GM12878 (cell line): Measurements from ENCODE around the gene FBXW7. TPM values are rescaled to one million over a fixed set of nuclear protein-coding genes. Genes with fewer than 3 reads are reported as not detected.
A peak's percentile ranks its signal among the peaks of the same experiment; 100 is the strongest.

Source experiments
- ATAC-seq: fragments of 200-7000 bp; cut with Tn5 transposase; 3 replicates; pipeline ENCODE4 v1.9.1; 2020; ENCODE audit warnings: mild to moderate bottlenecking, moderate library complexity
- BruUV-seq: library from RNA; stranded (reverse); fragments of 400-500 nt; replicated peaks from 2 replicates; lab custom pipeline; 2021; lab: Mats Ljungman, UMichigan
- CTCF ChIA-PET: fragments of 300-600 bp; sonication (Branson Sonifier 250); formaldehyde crosslinking; extraction: SDS; loops from one replicate; lab custom pipeline; 2021; ENCODE audit warnings: inconsistent platforms; lab: Yijun Ruan, JAX
- POLR2A ChIA-PET: fragments of 350-600 bp; formaldehyde crosslinking; extraction: SDS; loops from one replicate; lab custom pipeline; 2021; ENCODE audit warnings: inconsistent platforms; lab: Charles Lee
- RAD21 ChIA-PET: fragments of 300-600 bp; sonication (Branson Sonifier 250); formaldehyde crosslinking; loops from one replicate; lab custom pipeline; 2023; ENCODE audit warnings: antibody characterized with exemption; ENCODE audit not compliant: unreplicated experiment; lab: Charles Lee
- SMC1A ChIA-PET: fragments of 300-600 bp; sonication (Branson Sonifier 250); formaldehyde crosslinking; loops from one replicate; lab custom pipeline; 2023; ENCODE audit not compliant: unreplicated experiment, uncharacterized antibody; lab: Charles Lee
- DNase-seq: peaks from one replicate; pipeline ENCODE4 v3.0.0-alpha.2; 2011; ENCODE audit warnings: low read depth, low spot score
- FAIRE-seq: peaks from 3 replicates; lab custom pipeline; 2011; peaks lifted over from hg19 to GRCh38; lab: Jason Lieb, UNC
- H2AFZ ChIP-seq: 2 replicates; pipeline ENCODE4 v1.6.0; 2011; ENCODE audit warnings: low read depth, low read length, control low read depth; ENCODE audit not compliant: control insufficient read depth
- H3K27ac ChIP-seq: 2 replicates; pipeline ENCODE4 v1.5.1; 2011; ENCODE audit warnings: control low read depth; ENCODE audit not compliant: control insufficient read depth, insufficient read depth
- H3K27me3 ChIP-seq, 2 experiments: replicated peaks in 1 of 2; 2 replicates each; pipeline versions ENCODE4 v1.6.0 to v1.6.1; 2011; ENCODE audit warnings: low read length in 1 of 2; ENCODE audit not compliant: control insufficient read depth in 2 of 2, insufficient read depth in 2 of 2
- H3K36me3 ChIP-seq, 2 experiments: 2 replicates each; pipeline ENCODE4 v1.5.1; 2011; ENCODE audit warnings: low read length in 1 of 2; ENCODE audit not compliant: control insufficient read depth in 2 of 2, insufficient read depth in 2 of 2
- H3K4me1 ChIP-seq: 2 replicates; pipeline ENCODE4 v1.6.1; 2011; ENCODE audit warnings: mild to moderate bottlenecking, low read length, moderate library complexity, mixed read lengths; ENCODE audit not compliant: control insufficient read depth, insufficient read depth
- H3K4me2 ChIP-seq: 2 replicates; pipeline ENCODE4 v1.6.0; 2011; ENCODE audit warnings: control low read depth; ENCODE audit not compliant: control insufficient read depth, insufficient read depth
- H3K4me3 ChIP-seq: fragments of 200-600 bp; sonication (generic); 2 replicates; pipeline ENCODE4 v1.5.1; 2016
- H3K79me2 ChIP-seq: 2 replicates; pipeline ENCODE4 v1.6.0; 2011; ENCODE audit warnings: low read length; ENCODE audit not compliant: control insufficient read depth, insufficient read depth
- H3K9ac ChIP-seq: 2 replicates; pipeline ENCODE4 v1.8.0; 2011; ENCODE audit warnings: low read length, control low read depth, mixed read lengths; ENCODE audit not compliant: control insufficient read depth, insufficient read depth
- H3K9me3 ChIP-seq: replicated peaks from 3 replicates; pipeline ENCODE4 v1.5.1; 2011; ENCODE audit warnings: mild to moderate bottlenecking, low read length; ENCODE audit not compliant: control insufficient read depth, insufficient read depth
- H4K20me1 ChIP-seq: 2 replicates; pipeline ENCODE4 v1.6.0; 2011; ENCODE audit not compliant: control insufficient read depth, insufficient read depth
- ATF7 ChIP-seq: fragments of 450-650 bp; IDR thresholded peaks from 2 replicates; pipeline ENCODE4 v1.6.1; 2016; ENCODE audit warnings: low read depth, mild to moderate bottlenecking
- EED ChIP-seq: sonication (generic); IDR thresholded peaks from 2 replicates; pipeline ENCODE4 v1.6.1; 2016; ENCODE audit warnings: antibody characterized with exemption, low read depth
- MEF2B ChIP-seq: fragments of 450-650 bp; IDR thresholded peaks from 2 replicates; pipeline ENCODE4 v1.6.1; 2018; ENCODE audit warnings: mild to moderate bottlenecking, moderate library complexity; ENCODE audit not compliant: partially characterized antibody, poor library complexity, severe bottlenecking
- NBN ChIP-seq: fragments of 450-650 bp; IDR thresholded peaks from 2 replicates; pipeline ENCODE4 v1.6.1; 2016
- NFIC ChIP-seq: IDR thresholded peaks from 2 replicates; pipeline ENCODE4 v1.6.1; 2012; ENCODE audit warnings: low read depth, mild to moderate bottlenecking, inconsistent platforms, low read length, moderate library complexity
- RCOR1 ChIP-seq: conservative IDR thresholded peaks from 2 replicates; pipeline ENCODE4 v1.6.1; 2012; ENCODE audit warnings: low read depth, low read length, improper control_type of control experiment
- TAF1 ChIP-seq: IDR thresholded peaks from 2 replicates; pipeline ENCODE4 v1.6.1; 2011; ENCODE audit warnings: mild to moderate bottlenecking, low read depth, low read length, borderline replicate concordance
- ZNF24 ChIP-seq: fragments of 450-650 bp; IDR thresholded peaks from 2 replicates; pipeline ENCODE4 v1.6.1; 2017; ENCODE audit warnings: antibody characterized with exemption, mild to moderate bottlenecking
- ZNF384 ChIP-seq: IDR thresholded peaks from 2 replicates; pipeline ENCODE4 v1.6.1; 2012; ENCODE audit warnings: low read depth, mild to moderate bottlenecking, low read length, improper control_type of control experiment, borderline replicate concordance
- WGBS: methylation state at CpG from one replicate; pipeline ENCODE4 v1.1.6; 2016; ENCODE audit warnings: low lambda C conversion rate; ENCODE audit not compliant: insufficient replicate concordance, insufficient coverage; ENCODE audit errors: missing lambda C conversion rate; 5-methylcytosine and 5-hydroxymethylcytosine counted together
- in situ Hi-C: fragments of 300-500 bp; cut with MboI; formaldehyde crosslinking; loops from 9 replicates; pipeline ENCODE4 v1.14.3; 2018; ENCODE audit warnings: mixed read lengths
- intact Hi-C: fragments of 100-400 bp; cut with micrococcal nuclease; formaldehyde crosslinking; loops from one replicate; pipeline ENCODE4 v1.14.2; 2022; ENCODE audit not compliant: unreplicated experiment
- polyA plus RNA-seq, 11 experiments: library from polyadenylated mRNA; depleted of rRNA in 4 of 11; unstranded in 6 of 11; stranded (reverse) in 5 of 11; fragments of >200 nt; fragmentation: Nextera tagmentation in 4 of 11; fragmentation: Illumina TruSeq in 1 of 11; extraction: Ambion mirVana in 4 of 11; extraction: Trizol in 1 of 11; gene quantifications; 1 replicate in 1 of 11; 2 replicates in 10 of 11; pipeline versions ENCODE4 v1.2.1 to v1.2.3, GENCODE V29; 2011 to 2016; ENCODE audit warnings: inconsistent platforms in 2 of 11, missing spikeins in 2 of 11, low read depth in 1 of 11
- total RNA-seq, 4 experiments: library from RNA; depleted of rRNA in 3 of 4; stranded (reverse); fragments of >200 nt in 3 of 4; fragmentation: Illumina TruSeq in 1 of 4; extraction: Trizol in 1 of 4; gene quantifications; 2 replicates each; pipeline versions ENCODE4 v1.2.1 to v1.2.3, GENCODE V29; 2013 to 2021
- TF ChIP-seq, protein P1 (sequence below): fragments of 450-650 bp; formaldehyde crosslinking; IDR thresholded peaks from 2 replicates; pipeline ENCODE4 v1.4.0; 2022; ENCODE audit warnings: mild to moderate bottlenecking, moderate library complexity
- TF ChIP-seq, protein P2 (sequence below): fragments of 450-650 bp; conservative IDR thresholded peaks from 2 replicates; pipeline ENCODE4 v1.6.1; 2017; ENCODE audit warnings: mild to moderate bottlenecking, moderate library complexity
- TF ChIP-seq, protein P3 (sequence below): fragments of 450-650 bp; IDR thresholded peaks from 2 replicates; pipeline ENCODE4 v1.6.1; 2018; ENCODE audit warnings: mild to moderate bottlenecking, low read depth, moderate library complexity; ENCODE audit not compliant: partially characterized antibody
- TF ChIP-seq, protein P4 (sequence below): IDR thresholded peaks from 2 replicates; pipeline ENCODE4 v1.6.1; 2012; ENCODE audit warnings: low read length, inconsistent platforms

Gene FBXW7
- total and polyA plus RNA-seq, 10 of the 15 experiments (the other 5 are each of a cell fraction or from before 2014, with no cell fraction given), result 35.8 to 118 (median 47.2) TPM

DNA sequence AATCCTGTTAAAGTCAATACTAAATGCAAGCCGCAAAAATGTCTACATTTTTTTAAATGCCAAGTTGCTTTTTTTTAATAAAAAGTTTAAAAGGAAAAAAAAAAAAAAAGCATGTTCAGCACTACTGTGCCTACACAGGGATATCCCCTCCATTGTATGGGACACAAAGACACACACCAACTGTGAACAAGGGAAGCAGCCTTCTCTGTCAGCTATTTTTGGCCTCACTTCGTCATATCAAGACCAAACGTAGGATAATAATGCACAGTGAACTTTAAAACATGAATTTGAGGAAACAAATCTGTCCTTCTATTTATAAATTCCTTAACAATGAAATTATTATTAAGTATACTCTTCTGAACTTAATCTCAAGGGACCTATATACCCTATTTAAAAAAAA lies 4.4 kb downstream of the FBXW7 start:
- H2AFZ ChIP-seq, result no peak overlapping the region
- ATAC-seq (no peak), DNase-seq (no peak), FAIRE-seq (no peak)
- H4K20me1 ChIP-seq, result no peaks in the 10 kb centered on the region
- H3K9ac ChIP-seq, result no peak overlapping the region
- CTCF ChIA-PET, result interaction anchor here (0.7 to 11.6 kb wide), 12 partner anchors 8 to 815 kb away, joined by 3 to 146 read pairs (median 6); no protein-coding TSS in a partner anchor
- H3K27me3 ChIP-seq, result no peaks in the 10 kb centered on the region
- WGBS, result 31% methylated on average over 3 of the region's 3 CpGs
- in situ Hi-C loops, result no loop called here
- H3K27ac ChIP-seq, result peak overlapping the region; percentile 35
- peaks cover 0 to 12% of the 10 kb centered on the region in 2 experiments; a peak in 2 of 4 replicates for H3K36me3 ChIP-seq
- no TSS peak for BruUV-seq
- peak overlapping the region; percentile 80 for H3K4me2 ChIP-seq
- H3K9me3 ChIP-seq, result no peaks in the 10 kb centered on the region
- peak overlapping the region; percentile 92 for H3K4me3 ChIP-seq
- RAD21 ChIA-PET, result interaction anchor here (0.7 to 11.7 kb wide), 15 partner anchors 9 to 168 kb away, joined by 3 to 224 read pairs (median 6); no protein-coding TSS in a partner anchor
- SMC1A ChIA-PET, result interaction anchor here (1.0 to 12.6 kb wide), 13 partner anchors 8 to 199 kb away, joined by 3 to 231 read pairs (median 13); no protein-coding TSS in a partner anchor
- intact Hi-C loops, result no loop called here
- POLR2A ChIA-PET, result interaction anchor here (0.6 to 11.2 kb wide), 13 partner anchors 8 to 321 kb away, joined by 3 to 228 read pairs (median 4); no protein-coding TSS in a partner anchor
- H3K79me2 ChIP-seq, result peaks cover 96% of the 10 kb centered on the region
- H3K4me1 ChIP-seq, result peaks cover 13% of the 10 kb centered on the region; the same call in 1 of the 2 replicates
- TF ChIP-seq, protein P1, sequence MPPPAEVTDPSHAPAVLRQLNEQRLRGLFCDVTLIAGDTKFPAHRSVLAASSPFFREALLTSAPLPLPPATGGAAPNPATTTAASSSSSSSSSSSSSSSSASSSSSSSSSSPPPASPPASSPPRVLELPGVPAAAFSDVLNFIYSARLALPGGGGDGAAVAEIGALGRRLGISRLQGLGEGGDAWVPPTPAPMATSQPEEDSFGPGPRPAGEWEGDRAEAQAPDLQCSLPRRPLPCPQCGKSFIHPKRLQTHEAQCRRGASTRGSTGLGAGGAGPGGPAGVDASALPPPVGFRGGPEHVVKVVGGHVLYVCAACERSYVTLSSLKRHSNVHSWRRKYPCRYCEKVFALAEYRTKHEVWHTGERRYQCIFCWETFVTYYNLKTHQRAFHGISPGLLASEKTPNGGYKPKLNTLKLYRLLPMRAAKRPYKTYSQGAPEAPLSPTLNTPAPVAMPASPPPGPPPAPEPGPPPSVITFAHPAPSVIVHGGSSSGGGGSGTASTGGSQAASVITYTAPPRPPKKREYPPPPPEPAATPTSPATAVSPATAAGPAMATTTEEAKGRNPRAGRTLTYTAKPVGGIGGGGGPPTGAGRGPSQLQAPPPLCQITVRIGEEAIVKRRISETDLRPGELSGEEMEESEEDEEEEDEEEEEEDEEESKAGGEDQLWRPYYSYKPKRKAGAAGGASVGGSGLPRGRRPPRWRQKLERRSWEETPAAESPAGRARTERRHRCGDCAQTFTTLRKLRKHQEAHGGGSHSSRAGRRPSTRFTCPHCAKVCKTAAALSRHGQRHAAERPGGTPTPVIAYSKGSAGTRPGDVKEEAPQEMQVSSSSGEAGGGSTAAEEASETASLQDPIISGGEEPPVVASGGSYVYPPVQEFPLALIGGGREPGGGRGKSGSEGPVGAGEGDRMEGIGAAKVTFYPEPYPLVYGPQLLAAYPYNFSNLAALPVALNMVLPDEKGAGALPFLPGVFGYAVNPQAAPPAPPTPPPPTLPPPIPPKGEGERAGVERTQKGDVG (CRISPR knock-in tag), result no peak
- peak; percentile 13; the same call in 1 of the 2 replicates for TF ChIP-seq NFIC
- TF ChIP-seq EED, result peak; percentile 60
- peak; percentile 75; the same call in 1 of the 2 replicates for TF ChIP-seq ZNF384
- TF ChIP-seq ZNF24, result no peak
- TF ChIP-seq, protein P2, sequence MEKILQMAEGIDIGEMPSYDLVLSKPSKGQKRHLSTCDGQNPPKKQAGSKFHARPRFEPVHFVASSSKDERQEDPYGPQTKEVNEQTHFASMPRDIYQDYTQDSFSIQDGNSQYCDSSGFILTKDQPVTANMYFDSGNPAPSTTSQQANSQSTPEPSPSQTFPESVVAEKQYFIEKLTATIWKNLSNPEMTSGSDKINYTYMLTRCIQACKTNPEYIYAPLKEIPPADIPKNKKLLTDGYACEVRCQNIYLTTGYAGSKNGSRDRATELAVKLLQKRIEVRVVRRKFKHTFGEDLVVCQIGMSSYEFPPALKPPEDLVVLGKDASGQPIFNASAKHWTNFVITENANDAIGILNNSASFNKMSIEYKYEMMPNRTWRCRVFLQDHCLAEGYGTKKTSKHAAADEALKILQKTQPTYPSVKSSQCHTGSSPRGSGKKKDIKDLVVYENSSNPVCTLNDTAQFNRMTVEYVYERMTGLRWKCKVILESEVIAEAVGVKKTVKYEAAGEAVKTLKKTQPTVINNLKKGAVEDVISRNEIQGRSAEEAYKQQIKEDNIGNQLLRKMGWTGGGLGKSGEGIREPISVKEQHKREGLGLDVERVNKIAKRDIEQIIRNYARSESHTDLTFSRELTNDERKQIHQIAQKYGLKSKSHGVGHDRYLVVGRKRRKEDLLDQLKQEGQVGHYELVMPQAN, result no peak
- TF ChIP-seq, protein P3, sequence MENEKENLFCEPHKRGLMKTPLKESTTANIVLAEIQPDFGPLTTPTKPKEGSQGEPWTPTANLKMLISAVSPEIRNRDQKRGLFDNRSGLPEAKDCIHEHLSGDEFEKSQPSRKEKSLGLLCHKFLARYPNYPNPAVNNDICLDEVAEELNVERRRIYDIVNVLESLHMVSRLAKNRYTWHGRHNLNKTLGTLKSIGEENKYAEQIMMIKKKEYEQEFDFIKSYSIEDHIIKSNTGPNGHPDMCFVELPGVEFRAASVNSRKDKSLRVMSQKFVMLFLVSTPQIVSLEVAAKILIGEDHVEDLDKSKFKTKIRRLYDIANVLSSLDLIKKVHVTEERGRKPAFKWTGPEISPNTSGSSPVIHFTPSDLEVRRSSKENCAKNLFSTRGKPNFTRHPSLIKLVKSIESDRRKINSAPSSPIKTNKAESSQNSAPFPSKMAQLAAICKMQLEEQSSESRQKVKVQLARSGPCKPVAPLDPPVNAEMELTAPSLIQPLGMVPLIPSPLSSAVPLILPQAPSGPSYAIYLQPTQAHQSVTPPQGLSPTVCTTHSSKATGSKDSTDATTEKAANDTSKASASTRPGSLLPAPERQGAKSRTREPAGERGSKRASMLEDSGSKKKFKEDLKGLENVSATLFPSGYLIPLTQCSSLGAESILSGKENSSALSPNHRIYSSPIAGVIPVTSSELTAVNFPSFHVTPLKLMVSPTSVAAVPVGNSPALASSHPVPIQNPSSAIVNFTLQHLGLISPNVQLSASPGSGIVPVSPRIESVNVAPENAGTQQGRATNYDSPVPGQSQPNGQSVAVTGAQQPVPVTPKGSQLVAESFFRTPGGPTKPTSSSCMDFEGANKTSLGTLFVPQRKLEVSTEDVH, result no peak
- 0 out of 2 replicates have a peak, but pooled peaks have one; percentile 27 for TF ChIP-seq NBN
- TF ChIP-seq ATF7, result peak; percentile 50
- TF ChIP-seq, protein P4, sequence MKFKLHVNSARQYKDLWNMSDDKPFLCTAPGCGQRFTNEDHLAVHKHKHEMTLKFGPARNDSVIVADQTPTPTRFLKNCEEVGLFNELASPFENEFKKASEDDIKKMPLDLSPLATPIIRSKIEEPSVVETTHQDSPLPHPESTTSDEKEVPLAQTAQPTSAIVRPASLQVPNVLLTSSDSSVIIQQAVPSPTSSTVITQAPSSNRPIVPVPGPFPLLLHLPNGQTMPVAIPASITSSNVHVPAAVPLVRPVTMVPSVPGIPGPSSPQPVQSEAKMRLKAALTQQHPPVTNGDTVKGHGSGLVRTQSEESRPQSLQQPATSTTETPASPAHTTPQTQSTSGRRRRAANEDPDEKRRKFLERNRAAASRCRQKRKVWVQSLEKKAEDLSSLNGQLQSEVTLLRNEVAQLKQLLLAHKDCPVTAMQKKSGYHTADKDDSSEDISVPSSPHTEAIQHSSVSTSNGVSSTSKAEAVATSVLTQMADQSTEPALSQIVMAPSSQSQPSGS, result peak; percentile 23; the same call in 1 of the 2 replicates
- TF ChIP-seq MEF2B, result peak; percentile 89
- 0 out of 2 replicates have a peak, but pooled peaks have one; percentile 77 for TF ChIP-seq RCOR1
- no peak for TF ChIP-seq TAF1
